GM18858 (cell line): ENCODE measurements around the gene FOXP1.

Experiments used
- ATAC-seq: cut with Tn5 transposase; IDR thresholded peaks from one replicate; pipeline ENCODE4 v1.9.1; 2021; ENCODE audit not compliant: unreplicated experiment

FOXP1 gene

GRCh38 chr3:71406972-71407810 is 176.3 kb downstream of the FOXP1 start:
- no peak for ATAC-seq

- no peak for ATAC-seq
Measured at GRCh38 chr3:71402911-71403310, 180.6 kb downstream of the FOXP1 start.

- ATAC-seq: no peak
Measured at GRCh38 chr3:71402280-71402679, 181.2 kb downstream of the FOXP1 start.

- no peak for ATAC-seq
Measured at GRCh38 chr3:71401695-71402231, 181.8 kb downstream of the FOXP1 start.

GRCh38 chr3:71400986-71401451 is 182.5 kb downstream of the FOXP1 start:
- ATAC-seq: no peak

GRCh38 chr3:71399478-71399877 is 184.1 kb downstream of the FOXP1 start:
- ATAC-seq: no peak

- peak; percentile 31 for ATAC-seq
Measured at GRCh38 chr3:71398157-71398836, 185.2 kb downstream of the FOXP1 start.

GRCh38 chr3:71397726-71398125 is 185.8 kb downstream of the FOXP1 start:
- ATAC-seq: no peak

GRCh38 chr3:71397046-71397445 is 186.5 kb downstream of the FOXP1 start:
- ATAC-seq: no peak

- ATAC-seq: no peak
Measured at GRCh38 chr3:71395927-71396695, 187.4 kb downstream of the FOXP1 start.

GRCh38 chr3:71395470-71395869 is 188.1 kb downstream of the FOXP1 start:
- ATAC-seq: no peak

GRCh38 chr3:71393745-71394144 is 189.8 kb downstream of the FOXP1 start:
- no peak for ATAC-seq

- ATAC-seq: peak; percentile 41
Measured at GRCh38 chr3:71393093-71393492, 190.4 kb downstream of the FOXP1 start.

GRCh38 chr3:71392251-71392650 is 191.3 kb downstream of the FOXP1 start:
- ATAC-seq: peak; percentile 80

- no peak for ATAC-seq
Measured at GRCh38 chr3:71391361-71391760, 192.2 kb downstream of the FOXP1 start.

- ATAC-seq: no peak
Measured at GRCh38 chr3:71389911-71390573, 193.5 kb downstream of the FOXP1 start.

- ATAC-seq: no peak
Measured at GRCh38 chr3:71389191-71389590, 194.3 kb downstream of the FOXP1 start.

GRCh38 chr3:71388535-71389120 is 194.9 kb downstream of the FOXP1 start:
- no peak for ATAC-seq

GRCh38 chr3:71387586-71387985 is 195.9 kb downstream of the FOXP1 start:
- no peak for ATAC-seq
